Neural cell (in vitro differentiated cells): Measurements from ENCODE around the gene DHX30. TPM values are rescaled to one million over a fixed set of nuclear protein-coding genes. Genes with fewer than 3 reads are reported as not detected.

Experiments used
- H2AFZ ChIP-seq: fragments of 200-600, 300-800 bp; sonication (generic), shearing (Covaris generic); 2 replicates; pipeline ENCODE4 v1.6.0; 2014; ENCODE audit warnings: low read depth, mild to moderate bottlenecking, antibody characterized with exemption, low read length, moderate library complexity
- H3F3A ChIP-seq: fragments of 200-600 bp; shearing (Covaris generic); 2 replicates; pipeline ENCODE4 v1.6.1; 2016; ENCODE audit warnings: mild to moderate bottlenecking, moderate library complexity, mixed read lengths, antibody characterized with exemption, low read length; ENCODE audit not compliant: insufficient read depth, poor library complexity, severe bottlenecking
- H3K27ac ChIP-seq: fragments of 200-600, 300-800 bp; sonication (generic), shearing (Covaris generic); 2 replicates; pipeline ENCODE4 v1.5.1; 2014; ENCODE audit warnings: mild to moderate bottlenecking, low read length, moderate library complexity
- H3K27me3 ChIP-seq: fragments of 300-800, 200-600 bp; sonication (generic), shearing (Covaris generic); 2 replicates; pipeline ENCODE4 v1.6.0; 2014; ENCODE audit warnings: mild to moderate bottlenecking, low read depth, low read length, moderate library complexity; ENCODE audit not compliant: insufficient read depth
- H3K36me3 ChIP-seq: fragments of 300-800, 200-600 bp; sonication (generic), shearing (Covaris generic); 2 replicates; pipeline ENCODE4 v1.5.1; 2014; ENCODE audit warnings: mild to moderate bottlenecking, antibody characterized with exemption, low read length, moderate library complexity; ENCODE audit not compliant: insufficient read depth
- H3K4me2 ChIP-seq: fragments of 300-800, 200-600 bp; sonication (generic), shearing (Covaris generic); 2 replicates; pipeline ENCODE4 v1.6.0; 2014; ENCODE audit warnings: mild to moderate bottlenecking, low read length
- H3K4me3 ChIP-seq: fragments of 300-800, 200-600 bp; sonication (generic), shearing (Covaris generic); 2 replicates; pipeline ENCODE4 v1.5.1; 2014; ENCODE audit warnings: mild to moderate bottlenecking, low read length, moderate library complexity
- H3K79me2 ChIP-seq: fragments of 200-600 bp; shearing (Covaris generic); replicated peaks from 2 replicates; pipeline ENCODE4 v1.6.0; 2014; ENCODE audit warnings: mild to moderate bottlenecking, low read length, moderate library complexity; ENCODE audit not compliant: insufficient read depth
- H3K9ac ChIP-seq: fragments of 300-800, 200-600 bp; sonication (generic), shearing (Covaris generic); 2 replicates; pipeline ENCODE4 v1.6.1; 2016; ENCODE audit warnings: mild to moderate bottlenecking, low read length, mixed read lengths
- H3K9me2 ChIP-seq: fragments of 200-600 bp; shearing (Covaris generic); 2 replicates; pipeline ENCODE4 v1.6.1; 2016; ENCODE audit warnings: mild to moderate bottlenecking, low read length, mixed read lengths; ENCODE audit not compliant: insufficient read depth
- H3K9me3 ChIP-seq: fragments of 200-600, 300-800 bp; sonication (generic), shearing (Covaris generic); 2 replicates; pipeline ENCODE4 v1.6.1; 2016; ENCODE audit warnings: mild to moderate bottlenecking, mixed run types, low read length, moderate library complexity, mixed read lengths
- H4K20me1 ChIP-seq: fragments of 200-600 bp; shearing (Covaris generic); 2 replicates; pipeline ENCODE4 v1.6.1; 2016; ENCODE audit warnings: mild to moderate bottlenecking, mixed run types; ENCODE audit not compliant: insufficient read depth
- EP300 ChIP-seq: fragments of 450-650 bp; conservative IDR thresholded peaks from 2 replicates; pipeline ENCODE4 v1.6.1; 2014; ENCODE audit warnings: antibody characterized with exemption, mild to moderate bottlenecking, moderate library complexity; ENCODE audit not compliant: poor library complexity, severe bottlenecking
- EZH2 ChIP-seq: fragments of 200-600, 300-800 bp; shearing (Covaris generic), sonication (generic); IDR thresholded peaks from 2 replicates; pipeline ENCODE4 v1.6.1; 2014; ENCODE audit warnings: antibody characterized with exemption, low read length, borderline replicate concordance, mild to moderate bottlenecking; ENCODE audit not compliant: insufficient read depth, poor library complexity, severe bottlenecking
- MXI1 ChIP-seq: fragments of 450-650 bp; conservative IDR thresholded peaks from 2 replicates; pipeline ENCODE4 v1.6.1; 2014; ENCODE audit warnings: antibody characterized with exemption, mild to moderate bottlenecking; ENCODE audit not compliant: poor library complexity, severe bottlenecking
- POLR2AphosphoS5 ChIP-seq: IDR thresholded peaks from 2 replicates; pipeline ENCODE4 v1.6.1; 2012
- RAD21 ChIP-seq: fragments of 450-650 bp; conservative IDR thresholded peaks from 2 replicates; pipeline ENCODE4 v1.6.1; 2014; ENCODE audit warnings: antibody characterized with exemption, mild to moderate bottlenecking, moderate library complexity
- REST ChIP-seq: IDR thresholded peaks from 2 replicates; pipeline ENCODE4 v1.6.1; 2012; ENCODE audit warnings: borderline replicate concordance
- SMC3 ChIP-seq: fragments of 450-650 bp; conservative IDR thresholded peaks from 2 replicates; pipeline ENCODE4 v1.6.1; 2014; ENCODE audit warnings: antibody characterized with exemption, mild to moderate bottlenecking, moderate library complexity; ENCODE audit not compliant: poor library complexity
- TAF1 ChIP-seq: IDR thresholded peaks from 2 replicates; pipeline ENCODE4 v1.6.1; 2012; ENCODE audit warnings: low read depth
- polyA plus RNA-seq: library from polyadenylated mRNA; depleted of rRNA; stranded (reverse); fragments of >200 nt; gene quantifications from 2 replicates; pipeline ENCODE4 v1.2.3, GENCODE V29; 2014
- TF ChIP-seq, protein P1 (sequence below): fragments of 450-650 bp; IDR thresholded peaks from 2 replicates; pipeline ENCODE4 v1.5.1; 2014; ENCODE audit warnings: antibody characterized with exemption, mild to moderate bottlenecking, moderate library complexity; ENCODE audit not compliant: poor library complexity, severe bottlenecking

The DHX30 gene
- polyA plus RNA-seq, 1 donor from 2014 or later = 101 TPM

DNA sequence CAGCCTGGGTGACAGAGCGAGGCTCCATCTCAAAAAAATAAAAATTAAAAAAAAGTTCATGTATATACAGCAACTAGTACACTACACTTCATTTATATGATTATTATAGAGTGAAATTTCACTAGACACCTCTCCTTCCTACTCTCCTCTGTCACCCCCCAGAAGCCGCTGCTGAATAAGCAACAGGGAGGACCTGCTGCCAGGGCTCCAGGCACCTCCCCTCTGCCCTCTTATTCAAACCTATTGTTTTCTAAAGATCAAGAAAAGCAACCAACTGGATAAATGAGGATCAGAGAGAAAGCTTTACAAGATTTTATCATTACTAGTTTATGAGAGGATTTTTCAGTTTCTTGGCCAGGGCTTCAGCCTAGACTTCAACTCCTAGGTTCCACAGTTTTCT is 71.5 kb downstream of the DHX30 start:
- Histone ChIP-seq H3K4me3 (no peak overlapping the region), H3K27ac (no peak overlapping the region), H3K36me3 (peaks cover 15% of the 10 kb centered on the region)

GRCh38 chr3:47874913-47875312 is 72.0 kb downstream of the DHX30 start:
- Histone ChIP-seq H3K9me3 (no peaks in the 10 kb centered on the region), H3F3A (no peaks in the 10 kb centered on the region), H3K79me2 (no peaks in the 10 kb centered on the region), H3K9me2 (no peaks in the 10 kb centered on the region), H4K20me1 (no peaks in the 10 kb centered on the region), H3K27ac (no peak overlapping the region), H3K27me3 (no peaks in the 10 kb centered on the region), H2AFZ (no peak overlapping the region), H3K9ac (no peak overlapping the region), H3K4me3 (no peak overlapping the region), H3K36me3 (peaks cover 10% of the 10 kb centered on the region), H3K4me2 (no peak overlapping the region)
- TF ChIP-seq, protein P1, sequence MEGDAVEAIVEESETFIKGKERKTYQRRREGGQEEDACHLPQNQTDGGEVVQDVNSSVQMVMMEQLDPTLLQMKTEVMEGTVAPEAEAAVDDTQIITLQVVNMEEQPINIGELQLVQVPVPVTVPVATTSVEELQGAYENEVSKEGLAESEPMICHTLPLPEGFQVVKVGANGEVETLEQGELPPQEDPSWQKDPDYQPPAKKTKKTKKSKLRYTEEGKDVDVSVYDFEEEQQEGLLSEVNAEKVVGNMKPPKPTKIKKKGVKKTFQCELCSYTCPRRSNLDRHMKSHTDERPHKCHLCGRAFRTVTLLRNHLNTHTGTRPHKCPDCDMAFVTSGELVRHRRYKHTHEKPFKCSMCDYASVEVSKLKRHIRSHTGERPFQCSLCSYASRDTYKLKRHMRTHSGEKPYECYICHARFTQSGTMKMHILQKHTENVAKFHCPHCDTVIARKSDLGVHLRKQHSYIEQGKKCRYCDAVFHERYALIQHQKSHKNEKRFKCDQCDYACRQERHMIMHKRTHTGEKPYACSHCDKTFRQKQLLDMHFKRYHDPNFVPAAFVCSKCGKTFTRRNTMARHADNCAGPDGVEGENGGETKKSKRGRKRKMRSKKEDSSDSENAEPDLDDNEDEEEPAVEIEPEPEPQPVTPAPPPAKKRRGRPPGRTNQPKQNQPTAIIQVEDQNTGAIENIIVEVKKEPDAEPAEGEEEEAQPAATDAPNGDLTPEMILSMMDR = no peak
- TF ChIP-seq EZH2 = no peak
- no peak for TF ChIP-seq RAD21
- no peak for TF ChIP-seq TAF1
- no peak for TF ChIP-seq SMC3
- TF ChIP-seq EP300 = no peak
- no peak for TF ChIP-seq MXI1
- TF ChIP-seq POLR2AphosphoS5 = no peak

More for the DNA sequence above, 71.5 kb downstream of the DHX30 start:
- Histone ChIP-seq H4K20me1 (no peaks in the 10 kb centered on the region), H3K4me2 (no peak overlapping the region), H3K9me3 (no peaks in the 10 kb centered on the region), H3F3A (no peaks in the 10 kb centered on the region), H3K9me2 (no peaks in the 10 kb centered on the region), H3K79me2 (no peaks in the 10 kb centered on the region), H2AFZ (no peak overlapping the region), H3K9ac (no peak overlapping the region), H3K27me3 (no peaks in the 10 kb centered on the region)
- TF ChIP-seq SMC3 = no peak
- no peak for TF ChIP-seq MXI1
- no peak for TF ChIP-seq EZH2
- no peak for TF ChIP-seq REST
- TF ChIP-seq, protein P1 = no peak
- TF ChIP-seq TAF1 = no peak
- no peak for TF ChIP-seq POLR2AphosphoS5
- no peak for TF ChIP-seq RAD21
- no peak for TF ChIP-seq EP300
